Rectal smooth muscle tissue (tissue), 1 donor: Measurements from ENCODE around the gene EXTL2.
"Not testable (repeated sequence)": the region's sequence is repeated elsewhere in the genome, so short reads cannot be mapped to it uniquely, and the experiment has no call there.

Experiments used
- H3K27ac ChIP-seq: one replicate; pipeline ENCODE4 v1.7.0; 2013; ENCODE audit warnings: low read depth, low read length, inconsistent platforms
- H3K27me3 ChIP-seq: one replicate; pipeline ENCODE4 v1.7.0; 2013; ENCODE audit warnings: low read length; ENCODE audit not compliant: control insufficient read depth, insufficient read depth
- H3K36me3 ChIP-seq: one replicate; pipeline ENCODE4 v1.7.0; 2013; ENCODE audit warnings: low read length; ENCODE audit not compliant: control insufficient read depth, insufficient read depth
- H3K4me1 ChIP-seq: one replicate; pipeline ENCODE4 v1.7.0; 2013; ENCODE audit warnings: low read length; ENCODE audit not compliant: control insufficient read depth, insufficient read depth
- H3K4me3 ChIP-seq: one replicate; pipeline ENCODE4 v1.7.0; 2013; ENCODE audit warnings: low read length
- H3K9ac ChIP-seq: one replicate; pipeline ENCODE4 v1.7.0; 2013; ENCODE audit warnings: low read length

EXTL2 gene

GRCh38 chr1:100874433-100874832 is 20.2 kb downstream of the EXTL2 start:
- no peaks in the 10 kb centered on the region for H3K27me3 ChIP-seq
- H3K9ac ChIP-seq, result no peak overlapping the region
- no peaks in the 10 kb centered on the region for H3K36me3 ChIP-seq
- H3K27ac ChIP-seq, result no peak overlapping the region
- H3K4me1 ChIP-seq, result no peaks in the 10 kb centered on the region
- no peak overlapping the region for H3K4me3 ChIP-seq

- no peak overlapping the region for H3K4me3 ChIP-seq
- no peak overlapping the region for H3K9ac ChIP-seq
- H3K27ac ChIP-seq, result no peak overlapping the region
- H3K36me3 ChIP-seq, result no peaks in the 10 kb centered on the region
- H3K27me3 ChIP-seq, result no peaks in the 10 kb centered on the region
- H3K4me1 ChIP-seq, result no peaks in the 10 kb centered on the region
Measured at GRCh38 chr1:100869996-100870395, 24.6 kb downstream of the EXTL2 start.

GRCh38 chr1:100868364-100868995 is 26.2 kb downstream of the EXTL2 start:
- Histone ChIP-seq H3K4me3 (no peak overlapping the region), H3K27ac (no peak overlapping the region), H3K4me1 (no peaks in the 10 kb centered on the region), H3K36me3 (no peaks in the 10 kb centered on the region), H3K9ac (no peak overlapping the region), H3K27me3 (no peaks in the 10 kb centered on the region)

GRCh38 chr1:100866901-100867206 is 27.8 kb downstream of the EXTL2 start:
- H3K9ac ChIP-seq, result no peak overlapping the region
- no peak overlapping the region for H3K4me3 ChIP-seq
- no peak overlapping the region for H3K27ac ChIP-seq
- no peaks in the 10 kb centered on the region for H3K27me3 ChIP-seq
- H3K4me1 ChIP-seq, result no peaks in the 10 kb centered on the region
- no peaks in the 10 kb centered on the region for H3K36me3 ChIP-seq

- no peaks in the 10 kb centered on the region for H3K27me3 ChIP-seq
- H3K4me3 ChIP-seq, result no peak overlapping the region
- no peaks in the 10 kb centered on the region for H3K36me3 ChIP-seq
- no peak overlapping the region for H3K27ac ChIP-seq
- no peak overlapping the region for H3K9ac ChIP-seq
- no peaks in the 10 kb centered on the region for H3K4me1 ChIP-seq
Measured at GRCh38 chr1:100866041-100866900, 28.4 kb downstream of the EXTL2 start.

- Histone ChIP-seq H3K4me3 (no peak overlapping the region), H3K9ac (no peak overlapping the region), H3K4me1 (no peaks in the 10 kb centered on the region), H3K36me3 (no peaks in the 10 kb centered on the region), H3K27me3 (no peaks in the 10 kb centered on the region), H3K27ac (no peak overlapping the region)
Measured at GRCh38 chr1:100862591-100862990, 32.1 kb downstream of the EXTL2 start.

- Histone ChIP-seq H3K36me3 (no peaks in the 10 kb centered on the region), H3K27me3 (no peaks in the 10 kb centered on the region), H3K4me1 (no peaks in the 10 kb centered on the region), H3K27ac (no peak overlapping the region), H3K9ac (no peak overlapping the region), H3K4me3 (no peak overlapping the region)
Measured at GRCh38 chr1:100861379-100861778, 33.3 kb downstream of the EXTL2 start.

- Histone ChIP-seq H3K4me1 (no peaks in the 10 kb centered on the region), H3K4me3 (no peak overlapping the region), H3K27ac (no peak overlapping the region), H3K9ac (no peak overlapping the region), H3K36me3 (no peaks in the 10 kb centered on the region), H3K27me3 (no peaks in the 10 kb centered on the region)
Measured at GRCh38 chr1:100860397-100860991, 34.1 kb downstream of the EXTL2 start.

GRCh38 chr1:100855116-100855515 is 39.5 kb downstream of the EXTL2 start:
- not testable (repeated sequence) for H3K27ac ChIP-seq, H3K4me3 ChIP-seq, H3K36me3 ChIP-seq, H3K9ac ChIP-seq, H3K27me3 ChIP-seq, H3K4me1 ChIP-seq

- H3K27me3 ChIP-seq, result no peaks in the 10 kb centered on the region
- H3K27ac ChIP-seq, result no peak overlapping the region
- no peak overlapping the region for H3K4me3 ChIP-seq
- H3K9ac ChIP-seq, result no peak overlapping the region
- H3K4me1 ChIP-seq, result no peaks in the 10 kb centered on the region
- no peaks in the 10 kb centered on the region for H3K36me3 ChIP-seq
Measured at GRCh38 chr1:100852976-100853375, 41.7 kb downstream of the EXTL2 start.

GRCh38 chr1:100851726-100852125 is 42.9 kb downstream of the EXTL2 start:
- Histone ChIP-seq H3K27ac (no peak overlapping the region), H3K4me3 (no peak overlapping the region), H3K9ac (no peak overlapping the region), H3K4me1 (no peaks in the 10 kb centered on the region), H3K36me3 (no peaks in the 10 kb centered on the region), H3K27me3 (no peaks in the 10 kb centered on the region)

- no peak overlapping the region for H3K27ac ChIP-seq
Measured at GRCh38 chr1:100847361-100848082, 47.1 kb downstream of the EXTL2 start.

More at GRCh38 chr1:100847361-100848082, 47.1 kb downstream of the EXTL2 start:
- H3K4me3 ChIP-seq, result no peak overlapping the region
- no peaks in the 10 kb centered on the region for H3K27me3 ChIP-seq
- H3K36me3 ChIP-seq, result no peaks in the 10 kb centered on the region
- H3K4me1 ChIP-seq, result no peaks in the 10 kb centered on the region
- no peak overlapping the region for H3K9ac ChIP-seq
